H1 (cell line): ENCODE data around the gene MAN1C1.

ENCODE experiments used
- ASH2L ChIP-seq: fragments of 200-600, 300-600 bp; sonication (generic); IDR thresholded peaks from one replicate; pipeline ENCODE4 v1.7.1; 2017; ENCODE audit warnings: low read length
- EZH2 ChIP-seq: fragments of 200-600 bp; sonication (generic); IDR thresholded peaks from 2 replicates; pipeline ENCODE4 v1.7.1; 2012; ENCODE audit warnings: low read depth, mild to moderate bottlenecking, moderate library complexity, low read length, inconsistent platforms; ENCODE audit not compliant: severe bottlenecking
- NANOG ChIP-seq: IDR thresholded peaks from 2 replicates; pipeline ENCODE4 v1.6.1; 2011; ENCODE audit warnings: low read length, low read depth, mild to moderate bottlenecking, inconsistent platforms; ENCODE audit not compliant: insufficient read depth, poor library complexity, severe bottlenecking
- POLR2AphosphoS5 ChIP-seq: IDR thresholded peaks from 2 replicates; pipeline ENCODE4 v1.6.1; 2011; ENCODE audit warnings: low read depth, low read length
- RBBP5 ChIP-seq: IDR thresholded peaks from 2 replicates; pipeline ENCODE4 v1.7.1; 2012; ENCODE audit warnings: low read depth, mild to moderate bottlenecking, inconsistent platforms, low read length, moderate library complexity, borderline replicate concordance
- TEAD4 ChIP-seq: IDR thresholded peaks from 2 replicates; pipeline ENCODE4 v1.6.1; 2012; ENCODE audit warnings: low read depth, low read length, inconsistent platforms, mixed read lengths
- TF ChIP-seq, protein P1 (sequence below), 3 experiments: IDR thresholded peaks; 1 replicate in 2 of 3; 2 replicates in 1 of 3; pipeline versions ENCODE4 v1.5.1 to v1.6.1; 2011; ENCODE audit warnings: low read length in 3 of 3, mild to moderate bottlenecking in 3 of 3, inconsistent platforms in 2 of 3, low read depth in 1 of 3, moderate library complexity in 1 of 3; ENCODE audit not compliant: insufficient read depth in 1 of 3; ENCODE audit errors: control extremely low read depth in 1 of 3

DNA sequence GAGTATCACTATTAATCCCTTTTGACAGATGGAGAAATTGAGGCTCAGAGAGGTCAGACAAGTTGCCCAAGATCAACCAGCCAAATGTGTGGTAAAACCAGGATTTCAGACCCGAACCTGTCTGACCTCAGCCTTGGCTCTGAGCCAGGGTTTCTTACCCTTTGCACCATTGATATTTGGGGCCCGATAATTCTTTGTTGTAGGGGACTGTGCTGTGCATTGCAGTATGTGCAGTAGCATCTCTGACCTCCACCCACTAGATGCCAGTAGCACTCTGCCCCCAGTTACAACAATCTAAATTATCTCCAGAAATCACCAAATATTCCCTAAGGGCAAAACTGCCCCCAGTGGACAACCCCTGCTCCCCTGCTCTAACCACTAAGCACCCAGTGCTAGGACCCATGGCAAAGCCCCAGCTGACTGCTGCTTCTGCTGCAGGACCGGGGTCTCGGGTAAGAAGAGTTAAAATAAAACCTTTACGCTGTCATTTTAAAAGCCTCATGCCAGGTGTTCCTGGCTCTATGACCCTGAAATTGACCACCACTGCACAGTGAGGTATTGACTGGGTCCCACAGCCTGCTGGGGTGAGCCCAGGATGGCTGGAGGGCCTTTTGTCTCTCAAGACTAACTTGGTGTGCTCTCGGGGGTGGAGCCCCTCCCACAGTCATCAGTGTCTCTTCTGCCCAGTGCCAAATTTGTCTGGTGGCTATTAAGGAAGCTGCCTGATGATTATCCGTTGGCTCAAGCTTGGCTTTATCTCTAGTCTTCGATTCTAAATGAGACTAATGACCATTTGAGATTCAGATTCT lies 5.6 kb upstream of the MAN1C1 start:
- no peak for TF ChIP-seq NANOG
- TF ChIP-seq ASH2L = no peak
- TF ChIP-seq EZH2 = no peak
- TF ChIP-seq TEAD4 = no peak
- TF ChIP-seq, protein P1, sequence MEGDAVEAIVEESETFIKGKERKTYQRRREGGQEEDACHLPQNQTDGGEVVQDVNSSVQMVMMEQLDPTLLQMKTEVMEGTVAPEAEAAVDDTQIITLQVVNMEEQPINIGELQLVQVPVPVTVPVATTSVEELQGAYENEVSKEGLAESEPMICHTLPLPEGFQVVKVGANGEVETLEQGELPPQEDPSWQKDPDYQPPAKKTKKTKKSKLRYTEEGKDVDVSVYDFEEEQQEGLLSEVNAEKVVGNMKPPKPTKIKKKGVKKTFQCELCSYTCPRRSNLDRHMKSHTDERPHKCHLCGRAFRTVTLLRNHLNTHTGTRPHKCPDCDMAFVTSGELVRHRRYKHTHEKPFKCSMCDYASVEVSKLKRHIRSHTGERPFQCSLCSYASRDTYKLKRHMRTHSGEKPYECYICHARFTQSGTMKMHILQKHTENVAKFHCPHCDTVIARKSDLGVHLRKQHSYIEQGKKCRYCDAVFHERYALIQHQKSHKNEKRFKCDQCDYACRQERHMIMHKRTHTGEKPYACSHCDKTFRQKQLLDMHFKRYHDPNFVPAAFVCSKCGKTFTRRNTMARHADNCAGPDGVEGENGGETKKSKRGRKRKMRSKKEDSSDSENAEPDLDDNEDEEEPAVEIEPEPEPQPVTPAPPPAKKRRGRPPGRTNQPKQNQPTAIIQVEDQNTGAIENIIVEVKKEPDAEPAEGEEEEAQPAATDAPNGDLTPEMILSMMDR (IDR thresholded peaks at IDR 0.05; ENCODE audit: control extremely low read depth in 1 of 3, insufficient read depth in 1 of 3, low read depth in 1 of 3, low read length in 3 of 3) = peak in 2 of 3 experiments; percentile 33 to 47; a peak in 3 of 4 replicates
- TF ChIP-seq RBBP5 = no peak
- no peak for TF ChIP-seq POLR2AphosphoS5
